ENCODE measurements around the gene CELF2. TPM values are rescaled to one million over a fixed set of nuclear protein-coding genes. Genes with fewer than 3 reads are reported as not detected.
"Not testable (repeated sequence)": the region's sequence is repeated elsewhere in the genome, so short reads cannot be mapped to it uniquely, and the experiment has no call there.

CELF2 gene
- total RNA-seq, 1 donor: 201 TPM

DNA sequence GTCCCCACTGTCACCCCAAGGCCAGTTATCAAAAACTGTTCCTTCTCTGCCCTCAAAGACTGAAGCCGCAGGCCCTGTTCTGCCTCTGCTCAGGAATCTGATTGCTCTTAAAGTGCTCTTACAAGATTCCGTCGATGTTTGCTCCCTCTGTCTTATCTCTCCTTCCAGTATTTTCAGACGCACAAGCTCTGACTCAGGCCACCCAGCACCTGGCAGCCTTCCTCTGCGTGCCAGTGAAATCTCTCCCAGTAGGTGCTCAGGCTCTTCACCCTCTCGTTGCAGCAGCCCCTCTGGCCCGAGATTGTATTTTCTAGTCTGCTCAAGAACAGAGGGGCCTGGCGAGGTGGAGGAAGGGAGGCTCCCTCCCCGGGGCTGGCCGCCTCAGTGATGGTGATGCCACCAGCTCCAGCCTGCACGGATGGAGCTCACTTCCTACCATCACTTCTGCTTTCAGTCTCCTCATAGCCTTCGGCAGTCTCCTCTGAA, 317.5 kb downstream of the CELF2 start:
- peak in 2 of 3 donors; percentile 46 to 73 for DNase-seq (ENCODE audit: low read depth in 2 of 3, low spot score in 2 of 3)

DNA sequence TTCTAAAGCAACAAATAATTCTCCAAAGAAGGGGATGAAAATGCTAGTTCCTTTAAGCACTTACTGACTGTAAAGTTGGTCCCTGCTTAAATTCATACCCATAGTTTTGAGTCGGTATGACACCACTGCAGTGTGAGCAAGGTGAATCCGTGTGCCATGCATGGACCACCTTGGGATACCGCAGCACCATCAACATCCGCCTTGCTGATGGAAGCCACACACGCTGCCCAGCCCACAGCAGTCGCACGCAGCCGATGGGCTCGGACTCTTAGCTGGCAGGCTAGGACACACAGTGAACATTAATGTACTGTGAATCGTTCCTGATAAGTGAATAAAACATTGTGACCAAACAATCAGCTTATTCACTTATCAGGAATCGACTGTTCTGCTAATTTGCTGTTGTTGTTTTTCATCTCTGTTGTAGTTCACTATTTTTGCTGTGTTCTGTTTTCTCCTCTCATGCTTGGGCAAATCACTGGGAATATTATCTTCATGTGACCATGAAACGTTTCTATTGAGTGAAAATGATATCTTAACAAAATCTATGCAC, 318.3 kb downstream of the CELF2 start:
- DNase-seq (ENCODE audit: low read depth in 2 of 3, low spot score in 2 of 3): no peak

GRCh38 chr10:11336722-11337162, 319.1 kb downstream of the CELF2 start:
- no peak for DNase-seq (ENCODE audit: low read depth in 2 of 3, low spot score in 2 of 3)

- peak in 2 of 3 donors; percentile 13 to 68 for DNase-seq (ENCODE audit: low read depth in 2 of 3, low spot score in 2 of 3)
Measured at GRCh38 chr10:11337516-11337915, 319.8 kb downstream of the CELF2 start.

- DNase-seq (ENCODE audit: low read depth in 2 of 3, low spot score in 2 of 3): no peak
Measured at GRCh38 chr10:11338160-11338844, 320.6 kb downstream of the CELF2 start.

GRCh38 chr10:11339013-11339412, 321.3 kb downstream of the CELF2 start:
- DNase-seq (ENCODE audit: low read depth in 2 of 3, low spot score in 2 of 3): no peak

GRCh38 chr10:11339660-11340059, 322.0 kb downstream of the CELF2 start:
- no peak for DNase-seq (ENCODE audit: low read depth in 2 of 3, low spot score in 2 of 3)

DNA sequence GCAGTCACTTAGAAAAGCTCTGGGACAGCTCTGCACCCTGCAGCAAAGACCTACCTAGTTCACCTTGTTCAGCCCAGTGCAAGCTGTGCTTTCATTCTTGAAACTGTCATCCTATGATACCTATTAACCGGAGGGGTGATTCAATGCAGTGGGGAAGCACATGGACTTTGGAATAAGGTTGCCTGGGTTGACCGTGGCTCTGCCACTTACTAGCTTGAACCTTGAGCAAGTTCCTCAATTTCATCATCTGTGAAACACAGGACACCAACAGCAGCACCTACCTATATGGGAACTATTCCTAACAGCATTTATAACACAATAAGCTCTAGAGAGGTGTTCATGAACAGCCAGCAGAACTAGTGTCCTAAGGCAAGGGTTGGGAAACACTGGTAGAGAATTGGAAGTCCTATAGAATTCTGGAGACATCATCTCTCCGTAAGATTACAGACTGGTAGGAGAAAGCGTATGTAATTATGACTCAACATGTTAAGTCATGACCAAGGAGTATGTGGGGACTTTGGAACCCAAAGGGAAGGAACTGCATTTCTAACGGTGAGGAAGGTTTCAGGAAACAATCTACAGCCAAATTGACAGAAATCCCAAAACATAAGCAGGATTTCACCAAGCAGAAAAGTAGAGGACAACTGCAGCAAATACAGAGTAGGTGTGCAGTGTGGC, 323.8 kb downstream of the CELF2 start:
- no peak for DNase-seq (ENCODE audit: low read depth in 2 of 3, low spot score in 2 of 3)

DNA sequence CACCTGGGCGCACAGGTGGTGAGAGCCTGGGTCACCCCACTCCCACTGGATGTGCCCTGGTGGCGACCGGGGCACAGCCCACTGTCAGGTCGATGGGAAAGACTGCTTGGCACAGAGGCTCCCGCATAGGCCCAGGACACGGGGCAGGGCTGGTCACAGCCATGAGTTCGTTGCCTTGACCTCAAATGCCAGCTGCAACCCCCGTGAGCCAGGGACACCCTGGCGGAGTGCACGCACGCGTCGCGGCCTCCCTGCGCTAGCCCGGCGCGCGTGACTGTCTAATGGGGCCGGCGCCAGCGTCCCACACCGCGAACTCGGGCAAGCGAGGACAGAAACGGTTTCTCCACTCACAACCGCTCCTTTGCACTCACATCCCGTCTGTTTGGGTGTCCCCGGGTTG, 326.4 kb downstream of the CELF2 start:
- no peak for DNase-seq (ENCODE audit: low read depth in 2 of 3, low spot score in 2 of 3)

GRCh38 chr10:11344550-11344949, 326.9 kb downstream of the CELF2 start:
- no peak for DNase-seq (ENCODE audit: low read depth in 2 of 3, low spot score in 2 of 3)

DNA sequence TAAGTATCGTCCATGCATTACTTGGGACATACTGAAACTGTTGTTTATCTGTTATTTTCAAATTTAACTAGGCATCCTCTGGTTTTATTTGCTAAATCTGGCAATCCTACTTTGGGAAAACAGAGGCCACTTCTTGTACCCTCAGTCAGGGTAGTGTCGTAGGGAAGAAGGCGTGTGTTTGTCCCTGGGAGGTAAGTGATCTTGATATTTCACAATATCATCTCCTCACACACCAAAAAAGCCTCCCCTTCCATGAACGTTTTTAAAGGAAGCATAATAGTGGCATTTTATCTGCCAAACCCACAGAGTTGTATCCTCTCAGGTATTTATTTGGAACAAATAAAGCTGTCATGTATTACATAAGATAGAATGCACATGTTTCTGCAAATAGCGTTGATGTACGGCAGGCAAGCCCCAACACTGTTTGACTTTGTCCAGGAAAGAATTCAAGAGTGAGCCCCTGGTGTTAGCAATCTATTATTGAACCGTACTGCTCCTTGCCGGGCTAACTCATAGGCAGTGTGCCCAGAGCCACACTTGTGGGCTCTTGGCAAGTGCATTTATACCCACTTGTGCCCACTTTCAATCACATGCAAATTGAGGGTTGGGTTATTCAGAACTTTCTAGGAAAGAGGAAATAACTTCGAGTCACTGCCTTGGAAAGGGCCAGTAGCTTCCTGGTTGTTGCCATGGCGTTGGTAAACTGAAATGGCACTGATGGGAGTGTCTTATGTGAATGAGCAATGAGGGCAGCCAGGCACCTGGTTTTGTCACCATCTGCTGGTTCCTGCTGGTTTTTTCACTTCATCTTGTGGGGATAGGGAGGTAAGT, 327.8 kb downstream of the CELF2 start:
- DNase-seq (ENCODE audit: low read depth in 2 of 3, low spot score in 2 of 3): peak in 2 of 3 donors; percentile 64 to 71

GRCh38 chr10:11347580-11347979, 329.9 kb downstream of the CELF2 start:
- DNase-seq (ENCODE audit: low read depth in 2 of 3, low spot score in 2 of 3): not testable (repeated sequence)

DNA sequence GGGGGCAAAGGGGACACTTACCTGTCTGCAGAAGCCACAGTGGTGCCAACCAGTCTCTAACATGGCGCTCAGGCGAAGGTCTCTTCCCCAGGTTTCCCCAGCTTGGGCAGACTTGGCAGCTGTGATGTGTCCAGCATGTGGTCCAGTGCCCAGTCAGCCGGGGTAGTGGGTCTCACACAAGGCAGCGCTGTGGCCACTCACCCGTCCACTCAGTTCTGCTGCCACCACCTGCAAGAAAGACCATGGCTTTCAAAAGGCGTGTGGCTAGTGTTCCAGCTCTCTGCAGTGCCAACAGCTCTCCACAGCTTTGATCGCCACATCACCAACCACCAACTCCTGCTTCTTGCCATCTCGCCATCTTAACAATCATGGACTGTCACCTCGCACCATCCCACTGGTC, 334.1 kb downstream of the CELF2 start:
- no peak for DNase-seq (ENCODE audit: low read depth in 2 of 3, low spot score in 2 of 3)

DNA sequence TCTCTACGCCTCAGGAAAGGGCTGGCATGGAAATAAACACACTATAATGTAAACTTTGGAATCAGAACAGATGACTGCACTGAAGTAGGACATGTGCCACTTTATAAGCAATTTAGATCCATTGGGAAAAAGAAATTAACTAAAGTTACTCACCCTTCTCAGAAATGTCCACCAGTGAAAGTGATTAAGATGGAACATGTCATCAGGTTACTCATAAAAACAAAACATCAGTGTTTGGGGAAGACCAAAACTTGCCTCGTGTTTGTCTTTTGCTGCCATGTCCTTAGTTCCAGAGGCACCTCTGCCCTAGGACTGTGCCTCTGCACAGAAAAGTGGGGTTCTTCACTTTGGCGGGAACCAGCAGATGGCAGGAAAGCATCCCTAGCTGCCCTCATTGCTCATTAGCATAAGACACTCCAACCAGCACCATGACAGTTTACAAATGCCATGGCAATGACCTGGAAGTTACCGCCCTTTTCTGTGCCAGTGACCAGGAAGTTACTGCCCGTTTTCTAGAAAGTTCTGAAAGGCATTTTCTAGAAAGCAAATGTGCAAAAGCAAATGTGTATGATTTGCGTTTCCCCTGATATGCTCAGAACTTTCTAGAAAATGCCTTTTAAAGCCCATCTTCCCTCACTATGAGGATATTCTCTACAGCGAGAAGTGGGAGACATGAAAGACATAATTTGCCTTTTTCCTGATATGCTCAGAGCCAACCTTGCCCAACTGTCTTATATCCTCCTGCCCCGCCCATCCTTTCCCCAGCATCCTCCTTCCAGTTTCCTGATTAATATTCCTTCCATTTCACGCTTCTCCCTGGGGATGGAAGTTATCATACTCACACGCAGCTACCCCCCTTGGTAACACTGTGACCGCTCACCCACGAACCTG, 335.6 kb downstream of the CELF2 start:
- no peak for DNase-seq (ENCODE audit: low read depth in 2 of 3, low spot score in 2 of 3)

GRCh38 chr10:11354823-11355222, 337.2 kb downstream of the CELF2 start:
- no peak for DNase-seq (ENCODE audit: low read depth in 2 of 3, low spot score in 2 of 3)

GRCh38 chr10:11355592-11355991, 337.9 kb downstream of the CELF2 start:
- peak in 1 of 3 donors; percentile 53 for DNase-seq (ENCODE audit: low read depth in 2 of 3, low spot score in 2 of 3)

DNA sequence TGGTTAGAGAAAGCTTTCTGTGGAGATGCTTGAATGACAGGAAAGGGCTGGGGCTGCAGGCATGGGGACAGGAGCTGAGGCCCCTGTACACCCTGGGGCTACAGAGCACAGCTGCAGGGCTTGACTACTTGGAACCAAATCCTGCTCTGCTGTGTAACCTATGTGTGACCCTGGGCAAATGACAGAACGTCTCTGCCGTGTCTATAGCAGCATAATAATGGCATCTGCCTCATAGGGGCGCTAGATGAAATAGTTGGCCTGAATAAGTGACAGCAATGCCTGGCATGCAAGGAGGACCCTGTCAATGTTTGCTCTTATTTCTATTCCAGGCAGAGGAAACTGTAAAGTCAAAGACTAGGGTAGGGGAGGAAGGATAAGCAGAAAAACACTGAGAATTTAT, 339.8 kb downstream of the CELF2 start:
- no peak for DNase-seq (ENCODE audit: low read depth in 2 of 3, low spot score in 2 of 3)

GRCh38 chr10:11358011-11358410, 340.3 kb downstream of the CELF2 start:
- DNase-seq (ENCODE audit: low read depth in 2 of 3, low spot score in 2 of 3): peak in 1 of 3 donors; percentile 57

DNA sequence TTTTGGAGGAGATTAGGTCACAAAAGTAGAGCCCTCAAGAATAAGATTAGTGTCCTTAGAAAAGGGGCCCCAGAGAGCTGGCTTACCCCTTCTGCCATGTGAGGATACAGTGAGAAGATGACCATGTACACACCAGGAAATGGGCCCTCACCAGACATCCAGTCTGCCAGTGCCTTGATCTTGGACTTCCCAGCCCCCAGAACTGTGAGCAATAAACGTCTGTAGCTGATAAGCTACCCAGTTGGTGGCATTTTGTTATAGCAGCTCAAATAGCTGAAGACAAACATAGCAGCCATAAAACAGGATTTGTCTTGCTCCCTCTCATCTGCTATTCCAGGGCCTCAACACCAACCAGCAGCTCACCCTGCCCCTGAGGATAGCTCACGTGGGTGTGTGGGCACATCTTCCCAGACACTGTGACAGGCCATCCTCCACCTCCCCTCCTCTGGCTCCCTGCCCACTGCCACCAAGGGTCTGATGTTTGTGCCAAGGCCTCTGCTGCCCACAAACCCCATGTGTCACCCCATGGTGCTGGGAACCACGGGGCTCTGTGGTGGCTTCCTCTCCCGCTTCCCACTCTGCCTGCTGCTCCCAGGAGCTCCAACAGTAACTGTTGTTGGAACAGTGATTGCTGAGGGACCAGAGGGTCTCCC, 341.4 kb downstream of the CELF2 start:
- DNase-seq (ENCODE audit: low read depth in 2 of 3, low spot score in 2 of 3): no peak

All from hematopoietic multipotent progenitor cell (in vitro differentiated cells).